HCT116 (cell line): ENCODE results near the gene CDK18. TPM values are rescaled to one million over a fixed set of nuclear protein-coding genes. Genes with fewer than 3 reads are reported as not detected.

Experiments used
- ATAC-seq: fragments of 200-7000 bp; cut with Tn5 transposase; 2 replicates; pipeline ENCODE4 v1.9.1; 2020; ENCODE audit warnings: mild to moderate bottlenecking, moderate library complexity
- BruUV-seq: library from RNA; stranded (reverse); fragments of 400-500 nt; replicated peaks from 2 replicates; lab custom pipeline; 2021; lab: Mats Ljungman, UMichigan
- CTCF ChIA-PET: fragments of 300-600 bp; sonication (Branson Sonifier 250); formaldehyde crosslinking; loops from one replicate; lab custom pipeline; 2021; ENCODE audit warnings: antibody characterized with exemption; lab: Charles Lee
- POLR2A ChIA-PET: fragments of 300-600, 350-600 bp; sonication (Branson Sonifier 250); formaldehyde crosslinking; loops from one replicate; lab custom pipeline; 2021; ENCODE audit warnings: antibody characterized with exemption; lab: Charles Lee
- RAD21 ChIA-PET, 2 experiments: fragments of 300-600 bp; sonication (Branson Sonifier 250); formaldehyde crosslinking; loops; one replicate each; lab custom pipeline; 2023; ENCODE audit warnings: low total read pairs in 2 of 2; ENCODE audit not compliant: uncharacterized antibody in 2 of 2, unreplicated experiment in 2 of 2, low non-redundant PET in 1 of 2; lab: Charles Lee
- DNase-seq: peaks from one replicate; pipeline ENCODE4 v3.0.0-alpha.2; 2010; ENCODE audit warnings: low read depth, low spot score
- H2AFZ ChIP-seq: fragments of 200-600 bp; shearing (Covaris generic), sonication (generic); 2 replicates; pipeline ENCODE4 v1.6.1; 2017; ENCODE audit warnings: low read depth, mixed run types, mixed read lengths, antibody characterized with exemption, low read length; ENCODE audit not compliant: poor library complexity, severe bottlenecking
- H3K27ac ChIP-seq: 2 replicates; pipeline ENCODE4 v1.5.1; 2012; ENCODE audit warnings: low read depth, low read length
- H3K27me3 ChIP-seq: fragments of 200-600 bp; sonication (generic); 2 replicates; pipeline ENCODE4 v1.6.1; 2016; ENCODE audit warnings: mixed run types, low read length, mixed read lengths; ENCODE audit not compliant: insufficient read depth
- H3K36me3 ChIP-seq, 2 experiments: fragments of 200-500 bp in 1 of 2; fragments of 200-600 bp in 1 of 2; sonication (Bioruptor generic) in 1 of 2; sonication (generic) in 1 of 2; 2 replicates each; pipeline versions ENCODE4 v1.5.1 to v1.6.1; 2014 to 2016; ENCODE audit warnings: low read length in 2 of 2, inconsistent platforms in 1 of 2, mixed read lengths in 1 of 2, mixed run types in 1 of 2; ENCODE audit not compliant: insufficient read depth in 2 of 2, control insufficient read depth in 1 of 2
- H3K4me1 ChIP-seq, 2 experiments: fragments of 200-600 bp in 1 of 2; sonication (generic) in 1 of 2; 2 replicates each; pipeline versions ENCODE4 v1.5.1 to v1.6.1; 2012 to 2017; ENCODE audit warnings: low read length in 2 of 2, inconsistent platforms in 1 of 2, mild to moderate bottlenecking in 1 of 2, mixed read lengths in 1 of 2, mixed run types in 1 of 2, moderate library complexity in 1 of 2; ENCODE audit not compliant: insufficient read depth in 2 of 2, control insufficient read depth in 1 of 2
- H3K4me2 ChIP-seq: fragments of 200-600 bp; sonication (generic); 2 replicates; pipeline ENCODE4 v1.6.1; 2017; ENCODE audit warnings: mixed run types, low read length, mixed read lengths
- H3K4me3 ChIP-seq, 2 experiments: fragments of 200-600 bp in 1 of 2; sonication (generic) in 1 of 2; replicated peaks in 1 of 2; 2 replicates each; pipeline ENCODE4 v1.5.1; 2011 to 2016; ENCODE audit warnings: low read length in 2 of 2, control low read depth in 1 of 2, low read depth in 1 of 2, mild to moderate bottlenecking in 1 of 2, mixed read lengths in 1 of 2, mixed run types in 1 of 2
- H3K79me2 ChIP-seq: fragments of 200-600 bp; sonication (generic); 2 replicates; pipeline ENCODE4 v1.6.1; 2017; ENCODE audit warnings: mild to moderate bottlenecking, mixed run types, low read length, moderate library complexity, mixed read lengths; ENCODE audit not compliant: insufficient read depth
- H3K9ac ChIP-seq: fragments of 200-600 bp; sonication (generic); 2 replicates; pipeline ENCODE4 v1.6.1; 2016; ENCODE audit warnings: low read length, mixed read lengths
- H3K9me2 ChIP-seq: fragments of 200-600 bp; sonication (generic), shearing (Covaris generic); 2 replicates; pipeline ENCODE4 v1.6.1; 2017; ENCODE audit warnings: mixed run types, mild to moderate bottlenecking, moderate library complexity; ENCODE audit not compliant: insufficient read depth
- H3K9me3 ChIP-seq, 2 experiments: fragments of 200-500 bp in 1 of 2; fragments of 200-600 bp in 1 of 2; sonication (Bioruptor generic) in 1 of 2; sonication (generic) in 1 of 2; 2 replicates each; pipeline ENCODE4 v1.6.1; 2014 to 2017; ENCODE audit warnings: low read length in 2 of 2, mixed read lengths in 2 of 2, inconsistent platforms in 1 of 2, low read depth in 1 of 2, mild to moderate bottlenecking in 1 of 2, mixed run types in 1 of 2, moderate library complexity in 1 of 2; ENCODE audit not compliant: control insufficient read depth in 1 of 2, insufficient read depth in 1 of 2
- H4K20me1 ChIP-seq: fragments of 200-600 bp; sonication (generic), shearing (Covaris generic); 2 replicates; pipeline ENCODE4 v1.6.1; 2017; ENCODE audit warnings: mixed run types, mild to moderate bottlenecking, moderate library complexity; ENCODE audit not compliant: insufficient read depth
- CEBPB ChIP-seq: IDR thresholded peaks from 2 replicates; pipeline ENCODE4 v1.6.1; 2012; ENCODE audit warnings: low read depth
- EZH2 ChIP-seq: fragments of 200-600 bp; sonication (generic); IDR thresholded peaks from 2 replicates; pipeline ENCODE4 v1.6.1; 2017; ENCODE audit warnings: antibody characterized with exemption, mixed run types
- SIN3A ChIP-seq: IDR thresholded peaks from 2 replicates; pipeline ENCODE4 v1.6.1; 2012; ENCODE audit warnings: low read depth
- SP1 ChIP-seq: IDR thresholded peaks from 2 replicates; pipeline ENCODE4 v1.6.1; 2012; ENCODE audit warnings: low read depth
- YY1 ChIP-seq: IDR thresholded peaks from 2 replicates; pipeline ENCODE4 v1.6.1; 2011; ENCODE audit warnings: low read length, low read depth, moderate library complexity, mild to moderate bottlenecking; ENCODE audit not compliant: insufficient replicate concordance; ENCODE audit errors: extremely low read depth
- intact Hi-C: fragments of 100-400 bp; cut with micrococcal nuclease; formaldehyde crosslinking; loops from 2 replicates; pipeline ENCODE4 v1.10.0; 2022
- total RNA-seq: library from RNA; stranded (reverse); gene quantifications from one replicate; pipeline ENCODE4 v1.2.1, GENCODE V29; 2021; ENCODE audit not compliant: unreplicated experiment
- TF ChIP-seq, protein P1 (sequence below): IDR thresholded peaks from 2 replicates; pipeline ENCODE4 v1.6.1; 2012

CDK18 gene
- total RNA-seq, 1 experiment from 2014 or later, result 32.0 TPM

DNA sequence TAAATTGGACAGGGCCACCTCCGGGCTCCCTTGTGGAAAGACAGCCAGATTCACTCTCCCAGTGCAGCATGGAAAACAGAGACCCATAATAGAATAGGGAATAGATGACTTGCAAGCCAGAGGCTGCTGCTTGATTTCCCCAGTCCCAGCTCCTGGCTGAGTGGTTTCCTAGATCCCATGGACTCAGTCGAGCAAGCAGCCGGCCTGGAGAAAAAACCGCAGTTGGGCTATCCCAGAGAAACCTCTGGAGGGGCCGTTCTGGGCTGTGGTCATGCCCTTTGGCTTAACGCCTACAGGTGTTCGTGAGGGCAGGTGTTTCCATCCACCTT is 65.7 kb downstream of the CDK18 start:
- no peaks in the 10 kb centered on the region for H3K9me3 ChIP-seq
- no peaks in the 10 kb centered on the region for H3K36me3 ChIP-seq
- H3K79me2 ChIP-seq, result no peaks in the 10 kb centered on the region
- H2AFZ ChIP-seq, result no peak overlapping the region
- no TSS peak for BruUV-seq
- TF ChIP-seq EZH2 (no peak), SP1 (no peak), CEBPB (no peak), SIN3A (no peak)
- TF ChIP-seq, protein P1, sequence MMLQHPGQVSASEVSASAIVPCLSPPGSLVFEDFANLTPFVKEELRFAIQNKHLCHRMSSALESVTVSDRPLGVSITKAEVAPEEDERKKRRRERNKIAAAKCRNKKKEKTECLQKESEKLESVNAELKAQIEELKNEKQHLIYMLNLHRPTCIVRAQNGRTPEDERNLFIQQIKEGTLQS, result no peak
- H3K4me1 ChIP-seq, result no peaks in the 10 kb centered on the region
- POLR2A ChIA-PET, result no interaction called here
- H3K27me3 ChIP-seq, result no peaks in the 10 kb centered on the region
- DNase-seq (no peak), ATAC-seq (no peak)
- RAD21 ChIA-PET, result no interaction called here
- no peaks in the 10 kb centered on the region for H4K20me1 ChIP-seq
- no peak overlapping the region for H3K4me3 ChIP-seq
- no peak overlapping the region for H3K9ac ChIP-seq
- H3K27ac ChIP-seq, result no peak overlapping the region
- CTCF ChIA-PET, result interaction anchor here (1.2 kb wide), 1 partner anchor 22 kb away, joined by 3 read pairs; no protein-coding TSS in a partner anchor
- H3K4me2 ChIP-seq, result no peak overlapping the region
- H3K9me2 ChIP-seq, result no peaks in the 10 kb centered on the region
- intact Hi-C loops, result no loop called here

DNA sequence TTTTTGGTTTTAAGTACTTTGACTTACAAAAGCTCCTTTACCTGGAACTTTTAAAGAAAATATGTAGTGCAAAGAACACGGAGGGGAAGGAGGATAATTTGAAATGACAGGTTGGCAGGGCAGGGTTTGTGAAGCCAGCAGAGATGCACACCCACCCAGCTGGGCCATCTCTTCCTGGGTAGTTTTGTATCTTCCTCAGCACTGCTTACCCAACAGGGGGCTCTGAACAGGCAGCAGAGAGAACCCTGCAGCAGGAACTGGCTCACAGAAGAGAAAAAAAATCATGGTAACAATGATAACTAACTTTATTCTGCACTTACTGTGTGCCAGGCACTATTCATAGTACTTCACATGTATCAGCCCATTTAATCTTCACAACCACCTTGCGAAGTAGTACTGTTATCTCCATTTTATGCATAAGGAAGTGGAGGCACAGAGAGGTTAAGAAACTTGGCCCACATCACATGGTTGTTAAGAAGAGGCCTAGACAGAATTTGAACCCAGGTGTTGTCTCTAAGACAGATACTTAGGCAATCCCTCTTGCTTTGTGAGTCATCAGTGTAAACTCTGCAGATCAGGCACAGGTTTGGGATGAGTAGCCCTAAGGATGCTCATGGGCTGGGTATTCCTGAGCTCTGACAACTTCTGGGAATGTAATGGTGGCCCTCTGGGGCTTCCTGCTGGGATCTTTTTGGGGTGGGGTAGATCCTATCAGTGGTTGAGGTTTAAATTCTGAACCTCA is 66.5 kb downstream of the CDK18 start:
- TF ChIP-seq YY1, result no peak
- TF ChIP-seq, protein P1, result no peak
- RAD21 ChIA-PET, result no interaction called here
- intact Hi-C loops, result no loop called here
- H2AFZ ChIP-seq, result no peak overlapping the region
- no peaks in the 10 kb centered on the region for H3K9me2 ChIP-seq
- no peak overlapping the region for H3K4me2 ChIP-seq
- DNase-seq (no peak), ATAC-seq (no peak; the same call in 1 of the 2 replicates)
- H3K36me3 ChIP-seq, result no peaks in the 10 kb centered on the region
- CTCF ChIA-PET, result interaction anchor here (1.2 kb wide), 1 partner anchor 21 kb away, joined by 3 read pairs; no protein-coding TSS in a partner anchor
- H4K20me1 ChIP-seq, result no peaks in the 10 kb centered on the region
- POLR2A ChIA-PET, result no interaction called here
- no peak overlapping the region for H3K9ac ChIP-seq
- no peaks in the 10 kb centered on the region for H3K27me3 ChIP-seq
- no peak overlapping the region for H3K27ac ChIP-seq
- no peak overlapping the region for H3K4me3 ChIP-seq
- H3K9me3 ChIP-seq, result no peaks in the 10 kb centered on the region
- H3K79me2 ChIP-seq, result no peaks in the 10 kb centered on the region
- H3K4me1 ChIP-seq, result no peaks in the 10 kb centered on the region
- BruUV-seq, result no TSS peak
